Kidney tubule cell (primary cell): ENCODE data around the gene UBE2H.
A peak's percentile ranks its signal among the peaks of the same experiment; 100 is the strongest.
"Not testable (repeated sequence)": the region's sequence is repeated elsewhere in the genome, so short reads cannot be mapped to it uniquely, and the experiment has no call there.

Source experiments
- DNase-seq: peaks from one replicate; pipeline ENCODE4 v3.0.0-alpha.2; 2018; ENCODE audit warnings: low spot score

The UBE2H gene

GRCh38 chr7:129843365-129843898 is 109.3 kb downstream of the UBE2H start:
- DNase-seq: no peak

GRCh38 chr7:129841465-129841864 is 111.3 kb downstream of the UBE2H start:
- no peak for DNase-seq

GRCh38 chr7:129840757-129841156 is 112.0 kb downstream of the UBE2H start:
- peak; percentile 46 for DNase-seq

- no peak for DNase-seq
Measured at GRCh38 chr7:129836983-129837382, 115.8 kb downstream of the UBE2H start.

GRCh38 chr7:129835569-129835968 is 117.2 kb downstream of the UBE2H start:
- no peak for DNase-seq

GRCh38 chr7:129833353-129833752 is 119.4 kb downstream of the UBE2H start:
- DNase-seq: not testable (repeated sequence)

- peak; percentile 58 for DNase-seq
Measured at GRCh38 chr7:129832701-129833227, 120.0 kb downstream of the UBE2H start.

- no peak for DNase-seq
Measured at GRCh38 chr7:129832282-129832681, 120.5 kb downstream of the UBE2H start.

GRCh38 chr7:129831424-129832058 is 121.2 kb downstream of the UBE2H start:
- DNase-seq: peak; percentile 99

GRCh38 chr7:129830949-129831348 is 121.8 kb downstream of the UBE2H start:
- no peak for DNase-seq

GRCh38 chr7:129829737-129830631 is 122.8 kb downstream of the UBE2H start:
- DNase-seq: peak; percentile 86

- peak; percentile 57 for DNase-seq
Measured at GRCh38 chr7:129828989-129829736, 123.6 kb downstream of the UBE2H start.

GRCh38 chr7:129828078-129828762 is 124.5 kb downstream of the UBE2H start:
- no peak for DNase-seq

- DNase-seq: no peak
Measured at GRCh38 chr7:129827467-129827990, 125.2 kb downstream of the UBE2H start.

- not testable (repeated sequence) for DNase-seq
Measured at GRCh38 chr7:129826895-129827294, 125.9 kb downstream of the UBE2H start.

GRCh38 chr7:129825209-129825970 is 127.4 kb downstream of the UBE2H start:
- DNase-seq: peak; percentile 90

- DNase-seq: peak; percentile 92
Measured at GRCh38 chr7:129824291-129825208, 128.2 kb downstream of the UBE2H start.

GRCh38 chr7:129823143-129823542 is 129.6 kb downstream of the UBE2H start:
- DNase-seq: not testable (repeated sequence)

GRCh38 chr7:129821476-129821875 is 131.3 kb downstream of the UBE2H start:
- no peak for DNase-seq
